Fibroblast of villous mesenchyme (primary cell): ENCODE results near the gene STX1B. TPM values are rescaled to one million over a fixed set of nuclear protein-coding genes. Genes with fewer than 3 reads are reported as not detected.

Experiments used
- DNase-seq: peaks from one replicate; pipeline ENCODE4 v3.0.0-alpha.2; 2010; ENCODE audit warnings: low read depth
- H3K4me3 ChIP-seq: 2 replicates; pipeline ENCODE4 v1.5.1; 2011; ENCODE audit warnings: low read depth, mild to moderate bottlenecking, low read length
- CTCF ChIP-seq: IDR thresholded peaks from 2 replicates; pipeline ENCODE4 v1.5.1; 2012; ENCODE audit warnings: low read depth, mild to moderate bottlenecking, low read length; ENCODE audit not compliant: insufficient read depth
- total RNA-seq: library from RNA; depleted of rRNA; stranded (reverse); fragments of >200 nt; gene quantifications from 2 replicates; pipeline ENCODE4 v1.2.3, GENCODE V29; 2012

Gene STX1B
- total RNA-seq, 1 donor, result 2.2 TPM

GRCh38 chr16:31042866-31043265, 32.4 kb upstream of the STX1B start:
- TF ChIP-seq CTCF, result no peak
- no peak for DNase-seq
- no peak overlapping the region for H3K4me3 ChIP-seq

GRCh38 chr16:31038993-31039392, 28.6 kb upstream of the STX1B start:
- no peak for DNase-seq
- no peak for TF ChIP-seq CTCF
- no peak overlapping the region for H3K4me3 ChIP-seq

- no peak for TF ChIP-seq CTCF
- DNase-seq, result no peak
- no peak overlapping the region for H3K4me3 ChIP-seq
Measured at GRCh38 chr16:31036691-31037090, 26.3 kb upstream of the STX1B start.

GRCh38 chr16:31033709-31034492, 23.5 kb upstream of the STX1B start:
- no peak for TF ChIP-seq CTCF
- peak overlapping the region; percentile 94 for H3K4me3 ChIP-seq
- peak; percentile 76 for DNase-seq

GRCh38 chr16:31032736-31033708, 22.6 kb upstream of the STX1B start, which contains the start of gene STX4:
TSS of gene STX4 (plus strand) at chr16:31033558. CDS start at chr16:31033806, 248 bp downstream.
- peak within 1 kb of the TSS; percentile 94 for H3K4me3 ChIP-seq
- DNase-seq, result peak; percentile 98
- no peak for TF ChIP-seq CTCF

- H3K4me3 ChIP-seq, result no peak overlapping the region
- TF ChIP-seq CTCF, result no peak
- no peak for DNase-seq
Measured at GRCh38 chr16:31031276-31031675, 20.8 kb upstream of the STX1B start.
